Activated CD8-positive, alpha-beta T cell treated with anti-CD3 and anti-CD28 coated beads for 36 hours (primary cell): ENCODE results near the gene ITPRIPL2. TPM values are rescaled to one million over a fixed set of nuclear protein-coding genes. Genes with fewer than 3 reads are reported as not detected.

Experiments
- ATAC-seq: fragments of 200-7000 bp; cut with Tn5 transposase; one replicate; pipeline ENCODE4 v1.10.0; 2021; ENCODE audit warnings: mild to moderate bottlenecking, moderate library complexity
- CTCF ChIA-PET: fragments of 350-600 bp; sonication (Branson Sonifier 250); formaldehyde crosslinking; loops from one replicate; lab custom pipeline; 2021; ENCODE audit warnings: antibody characterized with exemption; lab: Charles Lee
- POLR2A ChIA-PET: fragments of 350-600 bp; sonication (Branson Sonifier 250); formaldehyde crosslinking; loops from one replicate; lab custom pipeline; 2021; ENCODE audit warnings: antibody characterized with exemption; lab: Charles Lee
- DNase-seq: peaks from one replicate; pipeline ENCODE4 v3.0.0-alpha.2; 2020
- H3K27ac Mint-ChIP-seq: one replicate; pipeline ENCODE4 v1.8.0; 2021; ENCODE audit warnings: mild to moderate bottlenecking, mixed read lengths
- H3K27me3 Mint-ChIP-seq: one replicate; pipeline ENCODE4 v1.8.0; 2021; ENCODE audit warnings: mixed read lengths
- H3K36me3 Mint-ChIP-seq: one replicate; pipeline ENCODE4 v1.8.0; 2021; ENCODE audit warnings: low read depth, mixed read lengths
- H3K4me1 Mint-ChIP-seq: one replicate; pipeline ENCODE4 v1.8.0; 2021; ENCODE audit warnings: low read depth, mixed read lengths
- H3K4me3 Mint-ChIP-seq: one replicate; pipeline ENCODE4 v1.8.0; 2021; ENCODE audit warnings: mild to moderate bottlenecking, moderate library complexity, mixed read lengths
- H3K9me3 Mint-ChIP-seq: one replicate; pipeline ENCODE4 v1.8.0; 2021; ENCODE audit warnings: mixed read lengths
- intact Hi-C: fragments of 100-400 bp; cut with micrococcal nuclease; formaldehyde crosslinking; loops from one replicate; pipeline ENCODE4 v1.10.0; 2022
- total RNA-seq, 2 experiments: library from RNA; stranded (reverse); gene quantifications; one replicate each; pipeline ENCODE4 v1.2.3, GENCODE V29; 2021
- TF ChIP-seq, protein P1 (sequence below): fragments of 200-600 bp; IDR thresholded peaks from one replicate; pipeline ENCODE4 v1.8.0; 2022; ENCODE audit warnings: antibody characterized with exemption, mild to moderate bottlenecking

The ITPRIPL2 gene
- total RNA-seq, 2 experiments from 2014 or later, result 1.3 to 1.9 TPM

GRCh38 chr16:19152042-19152441 is 38.3 kb downstream of the ITPRIPL2 start:
- Mint-ChIP-seq H3K36me3 (no peaks in the 10 kb centered on the region), H3K4me3 (no peak overlapping the region), H3K27ac (no peak overlapping the region), H3K9me3 (peaks cover 10% of the 10 kb centered on the region), H3K4me1 (no peaks in the 10 kb centered on the region), H3K27me3 (peaks cover 13% of the 10 kb centered on the region)
- TF ChIP-seq, protein P1, sequence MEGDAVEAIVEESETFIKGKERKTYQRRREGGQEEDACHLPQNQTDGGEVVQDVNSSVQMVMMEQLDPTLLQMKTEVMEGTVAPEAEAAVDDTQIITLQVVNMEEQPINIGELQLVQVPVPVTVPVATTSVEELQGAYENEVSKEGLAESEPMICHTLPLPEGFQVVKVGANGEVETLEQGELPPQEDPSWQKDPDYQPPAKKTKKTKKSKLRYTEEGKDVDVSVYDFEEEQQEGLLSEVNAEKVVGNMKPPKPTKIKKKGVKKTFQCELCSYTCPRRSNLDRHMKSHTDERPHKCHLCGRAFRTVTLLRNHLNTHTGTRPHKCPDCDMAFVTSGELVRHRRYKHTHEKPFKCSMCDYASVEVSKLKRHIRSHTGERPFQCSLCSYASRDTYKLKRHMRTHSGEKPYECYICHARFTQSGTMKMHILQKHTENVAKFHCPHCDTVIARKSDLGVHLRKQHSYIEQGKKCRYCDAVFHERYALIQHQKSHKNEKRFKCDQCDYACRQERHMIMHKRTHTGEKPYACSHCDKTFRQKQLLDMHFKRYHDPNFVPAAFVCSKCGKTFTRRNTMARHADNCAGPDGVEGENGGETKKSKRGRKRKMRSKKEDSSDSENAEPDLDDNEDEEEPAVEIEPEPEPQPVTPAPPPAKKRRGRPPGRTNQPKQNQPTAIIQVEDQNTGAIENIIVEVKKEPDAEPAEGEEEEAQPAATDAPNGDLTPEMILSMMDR, result no peak
- ChIA-PET POLR2A (no interaction called here), CTCF (interaction anchor here (1.1 to 1.8 kb wide), 2 partner anchors 27 to 66 kb away, joined by 3 to 5 read pairs; no protein-coding TSS in a partner anchor)
- no peak for DNase-seq
- intact Hi-C loops, result no loop called here
- no peak for ATAC-seq

- DNase-seq (peak; percentile 9), ATAC-seq (no peak)
- Mint-ChIP-seq H3K4me1 (no peaks in the 10 kb centered on the region), H3K27ac (no peak overlapping the region), H3K36me3 (no peaks in the 10 kb centered on the region), H3K4me3 (no peak overlapping the region), H3K27me3 (peaks cover 6% of the 10 kb centered on the region), H3K9me3 (peaks cover 7% of the 10 kb centered on the region)
- TF ChIP-seq, protein P1, result no peak
- CTCF ChIA-PET, result no interaction called here
- intact Hi-C loops, result no loop called here
- POLR2A ChIA-PET, result interaction anchor here (0.8 kb wide), 1 partner anchor 51 kb away, joined by 4 read pairs; no protein-coding TSS in a partner anchor
These were observed 40.1 kb downstream of the ITPRIPL2 start for GRCh38 chr16:19153876-19154275.

DNA sequence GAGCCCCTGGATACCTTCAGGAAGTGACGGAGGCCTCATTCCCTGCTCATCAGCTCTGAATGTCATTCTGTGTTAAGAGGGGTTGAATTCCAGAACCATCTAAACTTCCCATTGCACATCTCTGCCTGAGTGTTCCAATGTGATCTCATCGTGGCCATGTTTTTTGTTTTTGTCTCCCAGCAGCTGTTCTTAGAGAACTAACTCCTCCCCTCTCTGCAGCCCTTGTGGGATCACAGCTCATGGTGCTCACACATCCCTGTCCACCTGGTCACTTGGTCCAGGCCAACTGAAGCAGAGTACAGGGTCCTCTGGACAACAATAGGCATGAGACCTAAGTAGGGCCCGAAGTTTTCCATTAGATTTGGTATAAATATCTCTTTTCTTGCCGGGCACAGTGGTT is 48.3 kb downstream of the ITPRIPL2 start:
- POLR2A ChIA-PET, result no interaction called here
- ATAC-seq, result no peak
- no peak for DNase-seq
- intact Hi-C loops, result loop anchor here (10.0 kb wide), 1 partner anchor 77 kb away; no protein-coding TSS in a partner anchor
- no peaks in the 10 kb centered on the region for H3K27me3 Mint-ChIP-seq
- CTCF ChIA-PET, result no interaction called here
- no peaks in the 10 kb centered on the region for H3K4me1 Mint-ChIP-seq
- H3K4me3 Mint-ChIP-seq, result no peak overlapping the region
- no peak overlapping the region for H3K27ac Mint-ChIP-seq
- no peaks in the 10 kb centered on the region for H3K36me3 Mint-ChIP-seq
- H3K9me3 Mint-ChIP-seq, result peaks cover 6% of the 10 kb centered on the region
- TF ChIP-seq, protein P1, result no peak

GRCh38 chr16:19163215-19163614 is 49.5 kb downstream of the ITPRIPL2 start:
- no peak overlapping the region for H3K27ac Mint-ChIP-seq
- intact Hi-C loops, result loop anchor here (10.0 kb wide), 1 partner anchor 78 kb away; no protein-coding TSS in a partner anchor
- CTCF ChIA-PET, result no interaction called here

DNA sequence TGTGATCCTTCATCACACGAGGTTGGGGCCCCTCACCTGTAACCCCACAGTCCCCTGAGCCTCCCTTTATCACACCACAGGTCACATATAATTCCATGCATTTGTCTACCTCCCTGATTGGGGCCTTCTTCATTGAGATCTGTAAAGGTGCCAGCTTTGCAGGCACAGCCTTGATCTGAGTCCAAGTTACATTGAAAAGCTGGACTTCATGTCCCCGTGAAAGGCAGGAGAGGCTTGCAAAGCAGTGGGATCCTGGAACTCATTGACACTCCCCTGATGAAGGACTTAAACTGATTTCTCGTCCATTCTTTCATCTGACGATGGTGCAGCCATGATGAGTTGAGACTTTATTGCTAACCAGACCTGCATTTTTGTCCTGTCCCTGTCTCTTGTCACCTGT is 50.5 kb downstream of the ITPRIPL2 start:
- Mint-ChIP-seq H3K9me3 (peaks cover 6% of the 10 kb centered on the region), H3K4me3 (no peak overlapping the region), H3K4me1 (no peaks in the 10 kb centered on the region), H3K36me3 (no peaks in the 10 kb centered on the region), H3K27ac (no peak overlapping the region), H3K27me3 (peaks cover 1% of the 10 kb centered on the region)
- TF ChIP-seq, protein P1, result no peak
- intact Hi-C loops, result loop anchor here (10.0 kb wide), 1 partner anchor 79 kb away; no protein-coding TSS in a partner anchor
- no peak for ATAC-seq
- DNase-seq, result no peak
- ChIA-PET POLR2A (no interaction called here), CTCF (interaction anchor here (1.0 kb wide), 1 partner anchor 15 kb away, joined by 3 read pairs; no protein-coding TSS in a partner anchor)

More at GRCh38 chr16:19163215-19163614, 49.5 kb downstream of the ITPRIPL2 start:
- H3K4me3 Mint-ChIP-seq, result no peak overlapping the region
- H3K9me3 Mint-ChIP-seq, result peaks cover 6% of the 10 kb centered on the region
- TF ChIP-seq, protein P1, result no peak
- no peak for ATAC-seq
- POLR2A ChIA-PET, result no interaction called here
- no peak for DNase-seq
- no peaks in the 10 kb centered on the region for H3K36me3 Mint-ChIP-seq
- no peaks in the 10 kb centered on the region for H3K27me3 Mint-ChIP-seq
- no peaks in the 10 kb centered on the region for H3K4me1 Mint-ChIP-seq
